GM23338 (cell line): ENCODE measurements around the gene KLHL22. TPM values are rescaled to one million over a fixed set of nuclear protein-coding genes. Genes with fewer than 3 reads are reported as not detected.
A peak's percentile ranks its signal among the peaks of the same experiment; 100 is the strongest.
"Not testable (repeated sequence)": the region's sequence is repeated elsewhere in the genome, so short reads cannot be mapped to it uniquely, and the experiment has no call there.

ENCODE experiments used
- ATAC-seq: fragments of 200-7000 bp; cut with Tn5 transposase; 3 replicates; pipeline ENCODE4 v1.9.1; 2020
- DNase-seq: peaks from one replicate; pipeline ENCODE4 v3.0.0-alpha.2; 2015; ENCODE audit warnings: low spot score
- H2AFZ ChIP-seq: fragments of 200-600 bp; sonication (generic); 2 replicates; pipeline ENCODE4 v1.8.0; 2016; ENCODE audit warnings: antibody characterized with exemption, mild to moderate bottlenecking, moderate library complexity
- H3F3A ChIP-seq: fragments of 200-600 bp; sonication (generic); replicated peaks from 2 replicates; pipeline ENCODE4 v1.8.0; 2017; ENCODE audit warnings: antibody characterized with exemption, mixed run types, low read depth
- H3K27ac ChIP-seq: fragments of 200-600 bp; sonication (generic); 2 replicates; pipeline ENCODE4 v1.6.1; 2016; ENCODE audit warnings: low read depth
- H3K27me3 ChIP-seq: fragments of 200-600 bp; sonication (generic); 2 replicates; pipeline ENCODE4 v1.8.0; 2016; ENCODE audit warnings: mild to moderate bottlenecking, mixed run types, moderate library complexity; ENCODE audit not compliant: insufficient read depth
- H3K36me3 ChIP-seq: fragments of 200-600 bp; sonication (generic); 2 replicates; pipeline ENCODE4 v1.8.0; 2016; ENCODE audit warnings: mild to moderate bottlenecking; ENCODE audit not compliant: insufficient read depth
- H3K4me1 ChIP-seq: fragments of 200-600 bp; sonication (generic); 2 replicates; pipeline ENCODE4 v1.8.0; 2016; ENCODE audit warnings: mild to moderate bottlenecking, moderate library complexity; ENCODE audit not compliant: insufficient read depth
- H3K4me2 ChIP-seq: fragments of 200-600 bp; sonication (generic); 2 replicates; pipeline ENCODE4 v1.7.1; 2017; ENCODE audit warnings: mixed run types
- H3K4me3 ChIP-seq: fragments of 200-600 bp; sonication (generic); 2 replicates; pipeline ENCODE4 v1.6.1; 2016; ENCODE audit warnings: mixed run types
- H3K79me2 ChIP-seq: fragments of 200-600 bp; sonication (generic); replicated peaks from 2 replicates; pipeline ENCODE4 v1.8.0; 2017; ENCODE audit warnings: mild to moderate bottlenecking; ENCODE audit not compliant: insufficient read depth
- H3K9me2 ChIP-seq: fragments of 200-600 bp; sonication (generic); 2 replicates; pipeline ENCODE4 v1.8.0; 2017; ENCODE audit not compliant: insufficient read depth
- H4K20me1 ChIP-seq: fragments of 200-600 bp; sonication (generic); replicated peaks from 2 replicates; pipeline ENCODE4 v1.8.0; 2017; ENCODE audit warnings: mild to moderate bottlenecking; ENCODE audit not compliant: insufficient read depth
- H3K27ac Mint-ChIP-seq: 2 replicates; pipeline ENCODE4 v1.8.0; 2020; ENCODE audit warnings: inconsistent platforms, mild to moderate bottlenecking, moderate library complexity, mixed read lengths
- H3K27me3 Mint-ChIP-seq: 3 replicates; pipeline ENCODE4 v1.8.0; 2022; ENCODE audit warnings: low read depth, mild to moderate bottlenecking, moderate library complexity, mixed read lengths, inconsistent platforms; ENCODE audit not compliant: insufficient read depth, poor library complexity
- H3K36me3 Mint-ChIP-seq: 3 replicates; pipeline ENCODE4 v1.8.0; 2021; ENCODE audit warnings: low read depth, mild to moderate bottlenecking, inconsistent platforms, moderate library complexity, mixed read lengths
- H3K4me1 Mint-ChIP-seq: 3 replicates; pipeline ENCODE4 v1.8.0; 2020; ENCODE audit warnings: mild to moderate bottlenecking, inconsistent platforms, mixed read lengths
- H3K4me3 Mint-ChIP-seq: 3 replicates; pipeline ENCODE4 v1.8.0; 2021; ENCODE audit warnings: moderate library complexity, mild to moderate bottlenecking, inconsistent platforms, mixed read lengths
- H3K9me3 Mint-ChIP-seq: 3 replicates; pipeline ENCODE4 v1.8.0; 2020; ENCODE audit warnings: moderate library complexity, mild to moderate bottlenecking, inconsistent platforms, mixed read lengths
- POLR2AphosphoS5 ChIP-seq: IDR thresholded peaks from 2 replicates; pipeline ENCODE4 v1.6.1; 2016; ENCODE audit warnings: antibody characterized with exemption, low read depth
- long read RNA-seq: library from polyadenylated mRNA; unstranded; transcript quantifications from one replicate; pipeline ENCODE4 v2.0.0, GENCODE V29; 2020; ENCODE audit not compliant: unreplicated experiment
- polyA plus RNA-seq: library from polyadenylated mRNA; unstranded; fragments of >200 nt; fragmentation: Nextera tagmentation; extraction: Ambion mirVana; gene quantifications from 2 replicates; pipeline ENCODE4 v1.2.1, GENCODE V29; 2016
- total RNA-seq: library from RNA; depleted of rRNA; stranded (reverse); fragments of >200 nt; shearing (Covaris generic); gene quantifications from 2 replicates; pipeline ENCODE4 v1.2.3, GENCODE V29; 2014; rRNA removed
- TF ChIP-seq, protein P1 (sequence below): fragments of 250-450 bp; sonication (Bioruptor Pico); IDR thresholded peaks from 2 replicates; pipeline ENCODE4 v1.5.0; 2020; ENCODE audit warnings: mild to moderate bottlenecking, moderate library complexity

Gene KLHL22, protein sequence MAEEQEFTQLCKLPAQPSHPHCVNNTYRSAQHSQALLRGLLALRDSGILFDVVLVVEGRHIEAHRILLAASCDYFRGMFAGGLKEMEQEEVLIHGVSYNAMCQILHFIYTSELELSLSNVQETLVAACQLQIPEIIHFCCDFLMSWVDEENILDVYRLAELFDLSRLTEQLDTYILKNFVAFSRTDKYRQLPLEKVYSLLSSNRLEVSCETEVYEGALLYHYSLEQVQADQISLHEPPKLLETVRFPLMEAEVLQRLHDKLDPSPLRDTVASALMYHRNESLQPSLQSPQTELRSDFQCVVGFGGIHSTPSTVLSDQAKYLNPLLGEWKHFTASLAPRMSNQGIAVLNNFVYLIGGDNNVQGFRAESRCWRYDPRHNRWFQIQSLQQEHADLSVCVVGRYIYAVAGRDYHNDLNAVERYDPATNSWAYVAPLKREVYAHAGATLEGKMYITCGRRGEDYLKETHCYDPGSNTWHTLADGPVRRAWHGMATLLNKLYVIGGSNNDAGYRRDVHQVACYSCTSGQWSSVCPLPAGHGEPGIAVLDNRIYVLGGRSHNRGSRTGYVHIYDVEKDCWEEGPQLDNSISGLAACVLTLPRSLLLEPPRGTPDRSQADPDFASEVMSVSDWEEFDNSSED
- 12.1 and 16.0 TPM in 2 replicates for total RNA-seq
- polyA plus RNA-seq, result 2.4 and 2.8 TPM in 2 replicates
- long read RNA-seq, partial matches to known transcripts, result 0 of 1 reads
- long read RNA-seq, other reads (novel, unspliced or antisense), result 0 of 1 reads

DNA sequence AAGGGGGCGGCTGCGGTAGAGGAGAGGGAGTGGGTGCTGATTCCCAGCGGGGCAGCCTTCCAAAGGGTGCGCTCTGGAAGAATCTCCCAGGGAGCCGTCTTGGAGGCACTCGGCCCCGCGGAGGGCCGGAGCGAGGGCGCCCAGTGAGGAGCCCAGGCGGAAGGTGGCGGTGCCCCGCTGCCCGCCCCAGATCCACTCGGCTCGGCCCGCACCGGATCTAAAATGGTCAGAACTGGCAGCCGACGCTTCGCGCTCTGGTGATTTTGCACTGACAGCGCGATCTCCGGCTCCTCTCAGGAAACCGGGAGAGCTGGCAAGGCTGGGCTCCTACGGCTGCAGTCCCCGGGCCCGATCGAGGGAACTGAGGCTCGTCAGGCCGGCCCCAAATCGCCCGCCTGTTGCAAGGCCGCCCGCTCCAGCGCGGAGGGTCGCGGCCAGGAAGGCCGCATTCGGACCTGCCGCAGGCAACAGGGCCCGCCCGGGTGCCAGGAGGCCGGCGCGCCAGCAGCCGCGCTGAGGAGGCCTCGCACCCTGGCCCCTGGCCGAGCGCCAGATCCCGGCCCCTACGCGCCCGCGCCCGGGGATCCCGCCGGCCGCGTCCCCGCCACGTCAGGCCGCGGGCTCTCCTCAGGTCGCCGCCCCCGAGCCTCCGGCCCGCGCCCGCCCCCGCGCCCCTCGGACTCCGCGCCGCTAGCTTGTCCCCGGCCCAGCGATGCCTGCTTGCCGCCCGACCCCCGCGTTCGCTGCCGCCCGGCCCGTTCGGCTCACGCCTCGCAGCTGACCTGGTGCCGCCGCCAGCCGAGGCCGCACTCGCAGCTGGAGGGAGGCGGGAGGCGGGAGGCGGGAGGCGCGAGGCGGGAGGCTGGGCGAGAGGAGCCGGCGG lies at the start of gene KLHL22:
Gene KLHL22 (minus strand): TSS at position 818 of the 883 bp plus-strand sequence. CDS start 6,584 bp downstream, outside the sequence.
- peaks cover 27% of the 10 kb centered on the region for H3K27me3 Mint-ChIP-seq
- H3K79me2 ChIP-seq, result 0 out of 2 replicates have a peak, but pooled peaks cover 7% of the 10 kb centered on the region

DNA sequence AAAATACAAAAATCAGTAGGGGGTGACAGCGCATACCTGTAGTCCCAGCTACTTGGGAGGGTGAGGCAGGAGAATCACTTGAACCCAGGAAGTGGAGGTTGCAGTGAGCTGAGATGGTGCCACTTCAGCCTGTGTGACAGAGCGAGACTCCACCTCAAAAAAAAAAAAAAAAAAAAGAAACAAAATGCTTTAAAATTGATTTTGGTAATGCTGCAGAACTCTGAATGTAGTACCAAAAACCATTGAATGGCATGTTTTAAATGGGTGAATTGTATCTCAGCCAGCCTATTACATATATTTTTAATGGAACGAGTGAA lies 49.7 kb upstream of the KLHL22 start:
- not testable (repeated sequence) for H3K4me3 ChIP-seq, H3K27ac ChIP-seq, DNase-seq, H2AFZ ChIP-seq, H3K36me3 ChIP-seq, H3K27me3 ChIP-seq, H3F3A ChIP-seq, H3K9me2 ChIP-seq, H3K4me2 ChIP-seq, ATAC-seq, H3K4me1 ChIP-seq, H3K27ac Mint-ChIP-seq, H3K4me3 Mint-ChIP-seq, H3K27me3 Mint-ChIP-seq, H3K9me3 Mint-ChIP-seq
- H3K79me2 ChIP-seq, result peaks cover 54% of the 10 kb centered on the region
- Mint-ChIP-seq H3K4me1 (peaks cover 20% of the 10 kb centered on the region), H3K36me3 (peaks cover 32% of the 10 kb centered on the region; the same call in 2 of the 3 replicates)
- peaks cover 11% of the 10 kb centered on the region for H4K20me1 ChIP-seq

More for the DNA sequence above, at the start of gene KLHL22:
- H3F3A ChIP-seq, result 0 out of 2 replicates have a peak, but pooled peaks cover 4% of the 10 kb centered on the region
- peak within 1 kb of the TSS; percentile 90 for H3K4me2 ChIP-seq
- Mint-ChIP-seq H3K27ac (peak within 1 kb of the TSS; percentile 85), H3K4me1 (peaks cover 14% of the 10 kb centered on the region), H3K4me3 (peak within 1 kb of the TSS; percentile 94), H3K36me3 (peaks cover 4% of the 10 kb centered on the region; the same call in 2 of the 3 replicates), H3K9me3 (no peaks in the 10 kb centered on the region)
- peak; percentile 31 for ATAC-seq
- peak within 1 kb of the TSS; percentile 90 for H2AFZ ChIP-seq
- H3K9me2 ChIP-seq, result no peaks in the 10 kb centered on the region
- H4K20me1 ChIP-seq, result no peaks in the 10 kb centered on the region; the same call in none of the 2 replicates
- H3K36me3 ChIP-seq, result no peaks in the 10 kb centered on the region
- H3K4me3 ChIP-seq, result peak within 1 kb of the TSS; percentile 69
- peak; percentile 57 for DNase-seq
- peak within 1 kb of the TSS; percentile 71; the same call in 1 of the 2 replicates for H3K27ac ChIP-seq
- peaks cover 23% of the 10 kb centered on the region for H3K27me3 ChIP-seq
- peaks cover 11% of the 10 kb centered on the region for H3K4me1 ChIP-seq
- peak; percentile 47 for TF ChIP-seq POLR2AphosphoS5
- TF ChIP-seq, protein P1, sequence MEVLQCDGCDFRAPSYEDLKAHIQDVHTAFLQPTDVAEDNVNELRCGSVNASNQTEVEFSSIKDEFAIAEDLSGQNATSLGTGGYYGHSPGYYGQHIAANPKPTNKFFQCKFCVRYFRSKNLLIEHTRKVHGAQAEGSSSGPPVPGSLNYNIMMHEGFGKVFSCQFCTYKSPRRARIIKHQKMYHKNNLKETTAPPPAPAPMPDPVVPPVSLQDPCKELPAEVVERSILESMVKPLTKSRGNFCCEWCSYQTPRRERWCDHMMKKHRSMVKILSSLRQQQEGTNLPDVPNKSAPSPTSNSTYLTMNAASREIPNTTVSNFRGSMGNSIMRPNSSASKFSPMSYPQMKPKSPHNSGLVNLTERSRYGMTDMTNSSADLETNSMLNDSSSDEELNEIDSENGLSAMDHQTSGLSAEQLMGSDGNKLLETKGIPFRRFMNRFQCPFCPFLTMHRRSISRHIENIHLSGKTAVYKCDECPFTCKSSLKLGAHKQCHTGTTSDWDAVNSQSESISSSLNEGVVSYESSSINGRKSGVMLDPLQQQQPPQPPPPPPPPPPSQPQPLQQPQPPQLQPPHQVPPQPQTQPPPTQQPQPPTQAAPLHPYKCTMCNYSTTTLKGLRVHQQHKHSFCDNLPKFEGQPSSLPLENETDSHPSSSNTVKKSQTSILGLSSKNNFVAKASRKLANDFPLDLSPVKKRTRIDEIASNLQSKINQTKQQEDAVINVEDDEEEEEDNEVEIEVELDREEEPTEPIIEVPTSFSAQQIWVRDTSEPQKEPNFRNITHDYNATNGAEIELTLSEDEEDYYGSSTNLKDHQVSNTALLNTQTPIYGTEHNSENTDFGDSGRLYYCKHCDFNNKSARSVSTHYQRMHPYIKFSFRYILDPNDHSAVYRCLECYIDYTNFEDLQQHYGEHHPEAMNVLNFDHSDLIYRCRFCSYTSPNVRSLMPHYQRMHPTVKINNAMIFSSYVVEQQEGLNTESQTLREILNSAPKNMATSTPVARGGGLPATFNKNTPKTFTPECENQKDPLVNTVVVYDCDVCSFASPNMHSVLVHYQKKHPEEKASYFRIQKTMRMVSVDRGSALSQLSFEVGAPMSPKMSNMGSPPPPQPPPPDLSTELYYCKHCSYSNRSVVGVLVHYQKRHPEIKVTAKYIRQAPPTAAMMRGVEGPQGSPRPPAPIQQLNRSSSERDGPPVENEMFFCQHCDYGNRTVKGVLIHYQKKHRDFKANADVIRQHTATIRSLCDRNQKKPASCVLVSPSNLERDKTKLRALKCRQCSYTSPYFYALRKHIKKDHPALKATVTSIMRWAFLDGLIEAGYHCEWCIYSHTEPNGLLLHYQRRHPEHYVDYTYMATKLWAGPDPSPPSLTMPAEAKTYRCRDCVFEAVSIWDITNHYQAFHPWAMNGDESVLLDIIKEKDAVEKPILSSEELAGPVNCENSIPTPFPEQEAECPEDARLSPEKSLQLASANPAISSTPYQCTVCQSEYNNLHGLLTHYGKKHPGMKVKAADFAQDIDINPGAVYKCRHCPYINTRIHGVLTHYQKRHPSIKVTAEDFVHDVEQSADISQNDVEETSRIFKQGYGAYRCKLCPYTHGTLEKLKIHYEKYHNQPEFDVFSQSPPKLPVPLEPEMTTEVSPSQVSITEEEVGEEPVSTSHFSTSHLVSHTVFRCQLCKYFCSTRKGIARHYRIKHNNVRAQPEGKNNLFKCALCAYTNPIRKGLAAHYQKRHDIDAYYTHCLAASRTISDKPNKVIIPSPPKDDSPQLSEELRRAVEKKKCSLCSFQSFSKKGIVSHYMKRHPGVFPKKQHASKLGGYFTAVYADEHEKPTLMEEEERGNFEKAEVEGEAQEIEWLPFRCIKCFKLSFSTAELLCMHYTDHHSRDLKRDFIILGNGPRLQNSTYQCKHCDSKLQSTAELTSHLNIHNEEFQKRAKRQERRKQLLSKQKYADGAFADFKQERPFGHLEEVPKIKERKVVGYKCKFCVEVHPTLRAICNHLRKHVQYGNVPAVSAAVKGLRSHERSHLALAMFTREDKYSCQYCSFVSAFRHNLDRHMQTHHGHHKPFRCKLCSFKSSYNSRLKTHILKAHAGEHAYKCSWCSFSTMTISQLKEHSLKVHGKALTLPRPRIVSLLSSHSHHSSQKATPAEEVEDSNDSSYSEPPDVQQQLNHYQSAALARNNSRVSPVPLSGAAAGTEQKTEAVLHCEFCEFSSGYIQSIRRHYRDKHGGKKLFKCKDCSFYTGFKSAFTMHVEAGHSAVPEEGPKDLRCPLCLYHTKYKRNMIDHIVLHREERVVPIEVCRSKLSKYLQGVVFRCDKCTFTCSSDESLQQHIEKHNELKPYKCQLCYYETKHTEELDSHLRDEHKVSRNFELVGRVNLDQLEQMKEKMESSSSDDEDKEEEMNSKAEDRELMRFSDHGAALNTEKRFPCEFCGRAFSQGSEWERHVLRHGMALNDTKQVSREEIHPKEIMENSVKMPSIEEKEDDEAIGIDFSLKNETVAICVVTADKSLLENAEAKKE (CRISPR knock-in tag), result no peak
